Astrocyte (in vitro differentiated cells and primary cell): ENCODE results near the gene CLTRN.

Source experiments
- EZH2 ChIP-seq: IDR thresholded peaks from 2 replicates; pipeline ENCODE4 v1.6.1; 2012; ENCODE audit warnings: mild to moderate bottlenecking, low read length, inconsistent platforms; ENCODE audit not compliant: insufficient read depth
- TF ChIP-seq, protein P1 (sequence below): IDR thresholded peaks from 2 replicates; pipeline ENCODE4 v1.5.1; 2011; ENCODE audit warnings: low read depth, mild to moderate bottlenecking, inconsistent platforms, low read length, moderate library complexity; ENCODE audit not compliant: insufficient read depth

DNA sequence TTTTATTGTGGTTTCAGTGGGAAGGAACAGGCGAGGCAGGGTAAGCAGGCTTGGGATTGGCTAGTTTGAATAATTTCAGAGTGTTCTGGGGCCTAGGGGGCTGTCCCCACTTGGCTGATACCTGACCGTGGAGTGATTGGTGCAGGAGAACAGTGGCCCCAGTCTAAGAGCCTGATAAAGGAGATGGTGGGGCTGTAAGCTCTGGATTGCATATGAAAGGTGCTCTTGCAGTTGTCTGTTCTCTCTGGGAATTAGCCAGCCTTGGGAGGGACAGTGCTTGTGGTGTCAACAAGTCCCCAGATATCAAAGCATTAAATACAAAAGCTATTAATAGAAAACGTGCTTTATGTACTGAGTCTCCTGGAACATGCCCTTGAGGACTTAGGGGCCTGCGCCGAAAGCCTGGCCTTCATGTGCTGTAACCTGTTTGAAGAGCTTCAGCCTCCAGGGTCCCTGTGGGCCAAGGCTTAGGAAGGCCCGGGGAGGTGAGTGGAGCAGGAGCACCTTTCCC is 30.4 kb upstream of the CLTRN start:
- TF ChIP-seq, protein P1, sequence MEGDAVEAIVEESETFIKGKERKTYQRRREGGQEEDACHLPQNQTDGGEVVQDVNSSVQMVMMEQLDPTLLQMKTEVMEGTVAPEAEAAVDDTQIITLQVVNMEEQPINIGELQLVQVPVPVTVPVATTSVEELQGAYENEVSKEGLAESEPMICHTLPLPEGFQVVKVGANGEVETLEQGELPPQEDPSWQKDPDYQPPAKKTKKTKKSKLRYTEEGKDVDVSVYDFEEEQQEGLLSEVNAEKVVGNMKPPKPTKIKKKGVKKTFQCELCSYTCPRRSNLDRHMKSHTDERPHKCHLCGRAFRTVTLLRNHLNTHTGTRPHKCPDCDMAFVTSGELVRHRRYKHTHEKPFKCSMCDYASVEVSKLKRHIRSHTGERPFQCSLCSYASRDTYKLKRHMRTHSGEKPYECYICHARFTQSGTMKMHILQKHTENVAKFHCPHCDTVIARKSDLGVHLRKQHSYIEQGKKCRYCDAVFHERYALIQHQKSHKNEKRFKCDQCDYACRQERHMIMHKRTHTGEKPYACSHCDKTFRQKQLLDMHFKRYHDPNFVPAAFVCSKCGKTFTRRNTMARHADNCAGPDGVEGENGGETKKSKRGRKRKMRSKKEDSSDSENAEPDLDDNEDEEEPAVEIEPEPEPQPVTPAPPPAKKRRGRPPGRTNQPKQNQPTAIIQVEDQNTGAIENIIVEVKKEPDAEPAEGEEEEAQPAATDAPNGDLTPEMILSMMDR, result no peak
- no peak for TF ChIP-seq EZH2
